HepG2 (cell line): ENCODE measurements around the gene FANCD2. TPM values are rescaled to one million over a fixed set of nuclear protein-coding genes. Genes with fewer than 3 reads are reported as not detected.

Experiments
- CSRNP2 ChIP-seq: sonication (generic); formaldehyde crosslinking; conservative IDR thresholded peaks from 2 replicates; pipeline ENCODE4 v1.8.0; 2022; ENCODE audit warnings: low read depth, missing genetic modification reagents
- DPF2 ChIP-seq: sonication (generic); formaldehyde crosslinking; IDR thresholded peaks from 2 replicates; pipeline ENCODE4 v1.4.0; 2020; ENCODE audit warnings: mild to moderate bottlenecking, low read depth, missing genetic modification reagents, borderline replicate concordance
- HNRNPLL ChIP-seq: fragments of 200-400 bp; formaldehyde crosslinking; IDR thresholded peaks from 2 replicates; pipeline ENCODE4 v1.6.1; 2017; ENCODE audit warnings: mild to moderate bottlenecking, low read depth, low read length; ENCODE audit not compliant: poor library complexity, severe bottlenecking
- KDM2A ChIP-seq: sonication (generic); formaldehyde crosslinking; IDR thresholded peaks from 2 replicates; pipeline ENCODE4 v1.4.0; 2020; ENCODE audit warnings: low read depth, missing genetic modification reagents, borderline replicate concordance
- KLF6 ChIP-seq: IDR thresholded peaks from 2 replicates; pipeline ENCODE4 v1.8.0; 2016; ENCODE audit warnings: missing biosample characterization, missing genetic modification reagents
- MATR3 ChIP-seq: sonication (generic); formaldehyde crosslinking; IDR thresholded peaks from 2 replicates; pipeline ENCODE4 v1.4.0; 2020; ENCODE audit warnings: missing genetic modification reagents
- NFE2 ChIP-seq: sonication (generic); formaldehyde crosslinking; IDR thresholded peaks from 2 replicates; pipeline ENCODE4 v1.4.0; 2020; ENCODE audit warnings: missing genetic modification reagents
- ONECUT2 ChIP-seq: sonication (generic); formaldehyde crosslinking; IDR thresholded peaks from 2 replicates; pipeline ENCODE4 v1.4.0; 2020; ENCODE audit warnings: missing genetic modification reagents
- SMYD3 ChIP-seq: sonication (generic); formaldehyde crosslinking; IDR thresholded peaks from 2 replicates; pipeline ENCODE4 v1.8.1; 2023; ENCODE audit warnings: mild to moderate bottlenecking, missing genetic modification reagents
- ZNF282 ChIP-seq: fragments of 450-650 bp; IDR thresholded peaks from 2 replicates; pipeline ENCODE4 v1.6.1; 2018; ENCODE audit not compliant: partially characterized antibody
- ZNF331 ChIP-seq: sonication (generic); formaldehyde crosslinking; IDR thresholded peaks from 2 replicates; pipeline ENCODE4 v1.4.0; 2020; ENCODE audit warnings: missing genetic modification reagents
- ZNF350 ChIP-seq: sonication (generic); formaldehyde crosslinking; IDR thresholded peaks from 2 replicates; pipeline ENCODE4 v1.4.0; 2020; ENCODE audit warnings: mild to moderate bottlenecking, low read depth, missing genetic modification reagents, borderline replicate concordance
- ZNF451 ChIP-seq: sonication (generic); formaldehyde crosslinking; IDR thresholded peaks from 2 replicates; pipeline ENCODE4 v1.5.0; 2020; ENCODE audit warnings: mild to moderate bottlenecking, missing genetic modification reagents
- ZNF552 ChIP-seq: sonication (generic); formaldehyde crosslinking; IDR thresholded peaks from 2 replicates; pipeline ENCODE4 v1.9.0; 2022; ENCODE audit warnings: missing genetic modification reagents, mild to moderate bottlenecking, borderline replicate concordance
- ZNF589 ChIP-seq: sonication (generic); formaldehyde crosslinking; conservative IDR thresholded peaks from 2 replicates; pipeline ENCODE4 v1.8.0; 2022; ENCODE audit warnings: mild to moderate bottlenecking, moderate library complexity, missing genetic modification reagents
- ZNF704 ChIP-seq: sonication (generic); formaldehyde crosslinking; IDR thresholded peaks from 2 replicates; pipeline ENCODE4 v1.8.1; 2023; ENCODE audit warnings: mild to moderate bottlenecking, inconsistent platforms, moderate library complexity, missing genetic modification reagents, borderline replicate concordance
- ZNF780A ChIP-seq: sonication (generic); formaldehyde crosslinking; IDR thresholded peaks from 2 replicates; pipeline ENCODE4 v1.8.0; 2022; ENCODE audit warnings: mild to moderate bottlenecking, missing genetic modification reagents, moderate library complexity
- ZNF781 ChIP-seq: sonication (generic); formaldehyde crosslinking; IDR thresholded peaks from 2 replicates; pipeline ENCODE4 v1.5.1; 2020; ENCODE audit warnings: borderline replicate concordance, mild to moderate bottlenecking, missing genetic modification reagents; ENCODE audit errors: not compliant biosample characterization
- polyA plus RNA-seq, 8 experiments: library from polyadenylated mRNA; depleted of rRNA in 3 of 8; stranded (reverse) in 7 of 8; unstranded in 1 of 8; fragments of >200 nt; fragmentation: Illumina TruSeq in 4 of 8; extraction: Trizol in 4 of 8; gene quantifications; 2 replicates each; pipeline versions ENCODE4 v1.2.1 to v1.2.3, GENCODE V29; 2011 to 2016; ENCODE audit warnings: low read depth in 4 of 8, missing spikeins in 1 of 8, mixed read lengths in 1 of 8; ENCODE audit not compliant: insufficient read depth in 1 of 8
- total RNA-seq, 5 experiments: library from RNA; depleted of rRNA; stranded (reverse); fragments of >200 nt; fragmentation: Illumina TruSeq; extraction: Trizol; gene quantifications; 2 replicates each; pipeline ENCODE4 v1.2.3, GENCODE V29; 2016; ENCODE audit warnings: low read depth in 1 of 5
- TF ChIP-seq, protein P1 (sequence below): sonication (generic); formaldehyde crosslinking; IDR thresholded peaks from 2 replicates; pipeline ENCODE4 v1.5.0; 2020; ENCODE audit warnings: mild to moderate bottlenecking, low read depth, missing genetic modification reagents, borderline replicate concordance
- TF ChIP-seq, protein P2 (sequence below): IDR thresholded peaks from 2 replicates; pipeline ENCODE4 v1.6.1; 2016; ENCODE audit warnings: low read depth
- TF ChIP-seq, protein P3 (sequence below): IDR thresholded peaks from 2 replicates; pipeline ENCODE4 v1.6.1; 2016

Gene FANCD2
- total and polyA plus RNA-seq, 2 of the 13 experiments (the other 11 are each of a cell fraction or from before 2014, with no cell fraction given), result 10.1 to 42.0 TPM

GRCh38 chr3:10115326-10116137 lies 89.3 kb downstream of the FANCD2 start, which contains the start of gene BRK1 (continued):
- TF ChIP-seq NFE2 (no peak), CSRNP2 (CRISPR knock-in tag) (no peak), ZNF451 (CRISPR knock-in tag) (no peak), KLF6 (CRISPR knock-in tag) (peak; percentile 46; the same call in 1 of the 2 replicates), ZNF780A (no peak; the same call in 1 of the 2 replicates), ZNF331 (CRISPR knock-in tag) (peak; percentile 65; the same call in 1 of the 2 replicates), ZNF781 (CRISPR knock-in tag) (peak; percentile 65), SMYD3 (CRISPR knock-in tag) (no peak), ZNF704 (CRISPR knock-in tag) (no peak), HNRNPLL (peak; percentile 62), ONECUT2 (0 out of 2 replicates have a peak, but pooled peaks have one; percentile 52), ZNF552 (no peak), DPF2 (CRISPR knock-in tag) (no peak), KDM2A (peak; percentile 73), ZNF350 (peak; percentile 52; the same call in 1 of the 2 replicates), ZNF282 (no peak), MATR3 (CRISPR knock-in tag) (no peak), ZNF589 (CRISPR knock-in tag) (0 out of 2 replicates have a peak, but pooled peaks have one; percentile 52)
- TF ChIP-seq, protein P1, sequence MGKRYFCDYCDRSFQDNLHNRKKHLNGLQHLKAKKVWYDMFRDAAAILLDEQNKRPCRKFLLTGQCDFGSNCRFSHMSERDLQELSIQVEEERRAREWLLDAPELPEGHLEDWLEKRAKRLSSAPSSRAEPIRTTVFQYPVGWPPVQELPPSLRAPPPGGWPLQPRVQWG (CRISPR knock-in tag), result no peak
- TF ChIP-seq, protein P2, sequence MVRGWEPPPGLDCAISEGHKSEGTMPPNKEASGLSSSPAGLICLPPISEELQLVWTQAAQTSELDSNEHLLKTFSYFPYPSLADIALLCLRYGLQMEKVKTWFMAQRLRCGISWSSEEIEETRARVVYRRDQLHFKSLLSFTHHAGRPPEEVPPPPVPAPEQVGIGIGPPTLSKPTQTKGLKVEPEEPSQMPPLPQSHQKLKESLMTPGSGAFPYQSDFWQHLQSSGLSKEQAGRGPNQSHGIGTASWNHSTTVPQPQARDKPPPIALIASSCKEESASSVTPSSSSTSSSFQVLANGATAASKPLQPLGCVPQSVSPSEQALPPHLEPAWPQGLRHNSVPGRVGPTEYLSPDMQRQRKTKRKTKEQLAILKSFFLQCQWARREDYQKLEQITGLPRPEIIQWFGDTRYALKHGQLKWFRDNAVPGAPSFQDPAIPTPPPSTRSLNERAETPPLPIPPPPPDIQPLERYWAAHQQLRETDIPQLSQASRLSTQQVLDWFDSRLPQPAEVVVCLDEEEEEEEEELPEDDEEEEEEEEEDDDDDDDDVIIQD (CRISPR knock-in tag), result no peak
- TF ChIP-seq, protein P3, sequence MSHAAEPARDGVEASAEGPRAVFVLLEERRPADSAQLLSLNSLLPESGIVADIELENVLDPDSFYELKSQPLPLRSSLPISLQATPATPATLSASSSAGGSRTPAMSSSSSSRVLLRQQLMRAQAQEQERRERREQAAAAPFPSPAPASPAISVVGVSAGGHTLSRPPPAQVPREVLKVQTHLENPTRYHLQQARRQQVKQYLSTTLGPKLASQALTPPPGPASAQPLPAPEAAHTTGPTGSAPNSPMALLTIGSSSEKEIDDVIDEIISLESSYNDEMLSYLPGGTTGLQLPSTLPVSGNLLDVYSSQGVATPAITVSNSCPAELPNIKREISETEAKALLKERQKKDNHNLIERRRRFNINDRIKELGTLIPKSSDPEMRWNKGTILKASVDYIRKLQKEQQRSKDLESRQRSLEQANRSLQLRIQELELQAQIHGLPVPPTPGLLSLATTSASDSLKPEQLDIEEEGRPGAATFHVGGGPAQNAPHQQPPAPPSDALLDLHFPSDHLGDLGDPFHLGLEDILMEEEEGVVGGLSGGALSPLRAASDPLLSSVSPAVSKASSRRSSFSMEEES (CRISPR knock-in tag), result 0 out of 2 replicates have a peak, but pooled peaks have one; percentile 53
